ENCODE results near the gene TEX29.

- no peak for TF ChIP-seq CTCF (IDR thresholded peaks at IDR 0.05; ENCODE audit: insufficient read depth, low read length, poor library complexity, severe bottlenecking)
- no peak for TF ChIP-seq EZH2phosphoT487 (conservative IDR thresholded peaks at IDR 0.05; ENCODE audit: low read length)
Observed at GRCh38 chr13:111317571-111318345, 2.7 kb upstream of the TEX29 start.

All from SU-DHL-6 (cell line).